Measurements from ENCODE around the gene GNAZ. TPM values are rescaled to one million over a fixed set of nuclear protein-coding genes. Genes with fewer than 3 reads are reported as not detected.

Gene GNAZ
- polyA plus RNA-seq, 3 donors: 1.5 to 7.8 (median 6.2) TPM

- no peak overlapping the region for H3K27ac ChIP-seq (ENCODE audit: low read depth, low read length)
- 92 to 94% (median 92%) methylated on average over 14 of the region's 14 CpGs for WGBS, 3 donors
Measured at GRCh38 chr22:23084453-23085350, 14.4 kb downstream of the GNAZ start.

GRCh38 chr22:23085351-23085671 is 15.0 kb downstream of the GNAZ start:
- WGBS, 3 donors: 95 to 96% (median 96%) methylated on average over 3 of the region's 3 CpGs
- H3K27ac ChIP-seq (ENCODE audit: low read depth, low read length): no peak overlapping the region

- 74 to 84% (median 80%) methylated on average over 9 of the region's 9 CpGs for WGBS, 3 donors
- no peak overlapping the region for H3K27ac ChIP-seq (ENCODE audit: low read depth, low read length)
Measured at GRCh38 chr22:23085785-23086184, 15.5 kb downstream of the GNAZ start.

- no peak overlapping the region for H3K27ac ChIP-seq (ENCODE audit: low read depth, low read length)
- 86 to 90% (median 87%) methylated on average over 12 of the region's 12 CpGs for WGBS, 3 donors
Measured at GRCh38 chr22:23086263-23086662, 15.9 kb downstream of the GNAZ start.

GRCh38 chr22:23086787-23087186 is 16.5 kb downstream of the GNAZ start:
- 55 to 82% (median 56%) methylated on average over 10 of the region's 10 CpGs for whole genome bisulfite sequencing, 3 donors
- no peak overlapping the region for H3K27ac ChIP-seq (ENCODE audit: low read depth, low read length)

- no peak overlapping the region for H3K27ac ChIP-seq (ENCODE audit: low read depth, low read length)
- 60 to 81% (median 78%) methylated on average over 8 of the region's 8 CpGs for WGBS, 3 donors
Measured at GRCh38 chr22:23088199-23088604, 17.9 kb downstream of the GNAZ start.

GRCh38 chr22:23089010-23089409 is 18.7 kb downstream of the GNAZ start:
- H3K27ac ChIP-seq (ENCODE audit: low read depth, low read length): no peak overlapping the region
- 79 to 92% (median 89%) methylated on average over 10 of the region's 10 CpGs for WGBS, 3 donors

GRCh38 chr22:23089633-23090456 is 19.5 kb downstream of the GNAZ start:
- 84 to 93% (median 90%) methylated on average over 14 of the region's 14 CpGs for WGBS, 3 donors
- no peak overlapping the region for H3K27ac ChIP-seq (ENCODE audit: low read depth, low read length)

- WGBS, 3 donors: 61 to 69% (median 63%) methylated on average over 3 of the region's 3 CpGs
- no peak overlapping the region for H3K27ac ChIP-seq (ENCODE audit: low read depth, low read length)
Measured at GRCh38 chr22:23090457-23090835, 20.1 kb downstream of the GNAZ start.

- 81 to 98% (median 93%) methylated on average over 2 of the region's 2 CpGs for WGBS, 3 donors
Measured at GRCh38 chr22:23091760-23092159, 21.4 kb downstream of the GNAZ start.

GRCh38 chr22:23092217-23092955 is 22.1 kb downstream of the GNAZ start:
- no peak overlapping the region for H3K27ac ChIP-seq (ENCODE audit: low read depth, low read length)
- 89 to 92% (median 89%) methylated on average over 13 of the region's 13 CpGs for WGBS, 3 donors

More at GRCh38 chr22:23091760-23092159, 21.4 kb downstream of the GNAZ start:
- no peak overlapping the region for H3K27ac ChIP-seq (ENCODE audit: low read depth, low read length)

GRCh38 chr22:23093051-23093788 is 22.9 kb downstream of the GNAZ start:
- 78 to 88% (median 86%) methylated on average over 14 of the region's 14 CpGs for WGBS, 3 donors
- H3K27ac ChIP-seq (ENCODE audit: low read depth, low read length): no peak overlapping the region

GRCh38 chr22:23094260-23094659 is 23.9 kb downstream of the GNAZ start:
- 81 to 89% (median 82%) methylated on average over 9 of the region's 9 CpGs for WGBS, 3 donors
- H3K27ac ChIP-seq (ENCODE audit: low read depth, low read length): no peak overlapping the region

- no peak overlapping the region for H3K27ac ChIP-seq (ENCODE audit: low read depth, low read length)
- 86 to 91% (median 88%) methylated on average over 31 of the region's 31 CpGs for WGBS, 3 donors
Measured at GRCh38 chr22:23094695-23095681, 24.7 kb downstream of the GNAZ start.

GRCh38 chr22:23095733-23096342 is 25.5 kb downstream of the GNAZ start:
- WGBS, 3 donors: 95 to 97% (median 96%) methylated on average over 45 of the region's 45 CpGs
- H3K27ac ChIP-seq (ENCODE audit: low read depth, low read length): no peak overlapping the region

- WGBS, 3 donors: 88 to 94% (median 89%) methylated on average over 16 of the region's 16 CpGs
- no peak overlapping the region for H3K27ac ChIP-seq (ENCODE audit: low read depth, low read length)
Measured at GRCh38 chr22:23097412-23098229, 27.3 kb downstream of the GNAZ start.
